Tibial nerve (tissue), 4 donors: ENCODE results near the gene POLA1. TPM values are rescaled to one million over a fixed set of nuclear protein-coding genes. Genes with fewer than 3 reads are reported as not detected.
"Not testable (repeated sequence)": the region's sequence is repeated elsewhere in the genome, so short reads cannot be mapped to it uniquely, and the experiment has no call there.

ENCODE experiments used
- DNase-seq, 2 donors: peaks; one replicate each; pipeline ENCODE4 v3.0.0-alpha.2; 2019; ENCODE audit warnings: low spot score in 2 of 2
- H3K27ac ChIP-seq, 4 donors: fragments of 200-600 bp; sonication (generic) in 3 of 4; one replicate each; pipeline ENCODE4 v1.5.1; 2017 to 2019; ENCODE audit warnings: mild to moderate bottlenecking in 1 of 4
- H3K27me3 ChIP-seq, 2 donors: fragments of 200-600 bp; sonication (generic) in 1 of 2; one replicate each; pipeline versions ENCODE4 v1.5.1 to v1.6.0; 2017 to 2019
- H3K36me3 ChIP-seq, 3 donors: fragments of 200-600 bp; sonication (generic); one replicate each; pipeline ENCODE4 v1.5.1; 2018 to 2019
- H3K4me1 ChIP-seq, 4 donors: fragments of 200-600 bp; sonication (generic) in 3 of 4; one replicate each; pipeline ENCODE4 v1.5.1; 2017 to 2019
- H3K4me3 ChIP-seq, 4 donors: fragments of 200-600 bp; sonication (generic) in 3 of 4; one replicate each; pipeline ENCODE4 v1.5.1; 2017 to 2019; ENCODE audit warnings: mild to moderate bottlenecking in 1 of 4, moderate library complexity in 1 of 4
- H3K9me3 ChIP-seq, 4 donors: fragments of 200-600 bp; sonication (generic) in 3 of 4; one replicate each; pipeline ENCODE4 v1.5.1; 2017 to 2019
- CTCF ChIP-seq, 5 experiments: fragments of 200-600 bp in 3 of 5; fragments of 450-650 bp in 2 of 5; sonication (generic) in 3 of 5; IDR thresholded peaks; one replicate each; pipeline ENCODE4 v1.5.1; 2016 to 2019; ENCODE audit warnings: antibody characterized with exemption in 5 of 5, mild to moderate bottlenecking in 3 of 5, moderate library complexity in 2 of 5
- EP300 ChIP-seq, 2 donors: sonication (generic); formaldehyde crosslinking; IDR thresholded peaks; one replicate each; pipeline ENCODE4 v1.6.1; 2017; ENCODE audit warnings: antibody characterized with exemption in 2 of 2, mild to moderate bottlenecking in 1 of 2
- POLR2A ChIP-seq, 2 donors: fragments of 450-650 bp; IDR thresholded peaks; one replicate each; pipeline ENCODE4 v1.6.1; 2017; ENCODE audit warnings: antibody characterized with exemption in 2 of 2, mild to moderate bottlenecking in 2 of 2, moderate library complexity in 2 of 2
- WGBS, 2 donors: methylation state at CpG; one replicate each; pipeline ENCODE4 v1.1.5; 2018; 5-methylcytosine and 5-hydroxymethylcytosine counted together
- total RNA-seq, 4 donors: library from RNA; depleted of rRNA; stranded (reverse); fragments of >200 nt; gene quantifications; one replicate each; pipeline ENCODE4 v1.1.0, GENCODE V29; 2016

POLA1 gene
- total RNA-seq, 4 donors from 2014 or later, result 8.6 to 27.8 (median 13.7) TPM

GRCh38 chrX:24805201-24805600 lies 111.5 kb downstream of the POLA1 start:
- Histone ChIP-seq H3K27me3 (no peaks in the 10 kb centered on the region), H3K4me1 (no peaks in the 10 kb centered on the region), H3K36me3 (no peaks in the 10 kb centered on the region), H3K4me3 (no peak overlapping the region), H3K9me3 (no peaks in the 10 kb centered on the region), H3K27ac (no peak overlapping the region)
- TF ChIP-seq POLR2A (IDR thresholded peaks at IDR 0.05) (no peak), CTCF (IDR thresholded peaks at IDR 0.05) (no peak), EP300 (IDR thresholded peaks at IDR 0.05) (no peak)
- 31 to 53% methylated on average over 7 of the region's 7 CpGs for WGBS, 2 donors
- DNase-seq, result no peak

- H3K9me3 ChIP-seq, H3K36me3 ChIP-seq, H3K4me3 ChIP-seq, H3K27me3 ChIP-seq, H3K4me1 ChIP-seq, DNase-seq, H3K27ac ChIP-seq: not testable (repeated sequence)
- 98 to 100% methylated on average over 2 of the region's 2 CpGs for WGBS, 2 donors
Observed at GRCh38 chrX:24819807-24820206, 126.1 kb downstream of the POLA1 start.

- DNase-seq, result no peak
- H3K9me3 ChIP-seq, result no peaks in the 10 kb centered on the region
- H3K27ac ChIP-seq, result no peak overlapping the region
- TF ChIP-seq CTCF (IDR thresholded peaks at IDR 0.05) (no peak), POLR2A (IDR thresholded peaks at IDR 0.05) (no peak), EP300 (IDR thresholded peaks at IDR 0.05) (no peak)
- no peaks in the 10 kb centered on the region for H3K27me3 ChIP-seq
- 83 to 100% methylated on average over 2 of the region's 2 CpGs for WGBS, 2 donors
- no peak overlapping the region for H3K4me3 ChIP-seq
- H3K4me1 ChIP-seq, result no peaks in the 10 kb centered on the region
- H3K36me3 ChIP-seq, result peaks cover 0 to 22% (median 0%) of the 10 kb centered on the region in 3 donors
Observed at GRCh38 chrX:24828147-24828546, 134.4 kb downstream of the POLA1 start.

- Histone ChIP-seq H3K4me1 (no peaks in the 10 kb centered on the region), H3K9me3 (no peaks in the 10 kb centered on the region), H3K36me3 (peaks cover 0 to 18% (median 0%) of the 10 kb centered on the region in 3 donors), H3K27me3 (no peaks in the 10 kb centered on the region), H3K27ac (no peak overlapping the region), H3K4me3 (no peak overlapping the region)
- TF ChIP-seq CTCF (IDR thresholded peaks at IDR 0.05) (no peak), EP300 (IDR thresholded peaks at IDR 0.05) (no peak), POLR2A (IDR thresholded peaks at IDR 0.05) (no peak)
- no peak for DNase-seq
- 88 to 93% methylated on average over 2 of the region's 2 CpGs for whole genome bisulfite sequencing, 2 donors
Observed at GRCh38 chrX:24828600-24828999, 134.9 kb downstream of the POLA1 start.

GRCh38 chrX:24833695-24834094 lies 140.0 kb downstream of the POLA1 start:
- DNase-seq, result no peak
- Histone ChIP-seq H3K9me3 (no peaks in the 10 kb centered on the region), H3K4me3 (no peak overlapping the region), H3K36me3 (no peaks in the 10 kb centered on the region), H3K27ac (no peak overlapping the region), H3K27me3 (no peaks in the 10 kb centered on the region), H3K4me1 (no peaks in the 10 kb centered on the region)
- WGBS, 2 donors, result 85 to 96% methylated on average over 5 of the region's 5 CpGs
- TF ChIP-seq POLR2A (IDR thresholded peaks at IDR 0.05) (no peak), CTCF (IDR thresholded peaks at IDR 0.05) (no peak), EP300 (IDR thresholded peaks at IDR 0.05) (no peak)

- Histone ChIP-seq H3K4me1 (peaks cover 0 to 2% (median 0%) of the 10 kb centered on the region in 4 donors), H3K36me3 (no peaks in the 10 kb centered on the region), H3K4me3 (no peak overlapping the region), H3K27me3 (no peaks in the 10 kb centered on the region), H3K9me3 (no peaks in the 10 kb centered on the region), H3K27ac (no peak overlapping the region)
- TF ChIP-seq POLR2A (IDR thresholded peaks at IDR 0.05) (no peak), CTCF (IDR thresholded peaks at IDR 0.05) (no peak), EP300 (IDR thresholded peaks at IDR 0.05) (no peak)
- no peak for DNase-seq
Observed at GRCh38 chrX:24837966-24838365, 144.2 kb downstream of the POLA1 start.
